Muscle layer of colon (tissue), 2 donors: ENCODE measurements around the gene BICDL2.

ENCODE experiments used
- H3K27ac ChIP-seq: one replicate; pipeline ENCODE4 v1.7.0; 2013; ENCODE audit warnings: low read depth, mild to moderate bottlenecking, low read length, moderate library complexity
- H3K27me3 ChIP-seq, 2 donors: one replicate each; pipeline ENCODE4 v1.7.0; 2013; ENCODE audit warnings: low read length in 2 of 2, mild to moderate bottlenecking in 2 of 2; ENCODE audit not compliant: insufficient read depth in 2 of 2, control insufficient read depth in 1 of 2
- H3K36me3 ChIP-seq: one replicate; pipeline ENCODE4 v1.7.0; 2013; ENCODE audit warnings: mild to moderate bottlenecking, low read length; ENCODE audit not compliant: insufficient read depth
- H3K4me1 ChIP-seq: one replicate; pipeline ENCODE4 v1.7.0; 2013; ENCODE audit warnings: mild to moderate bottlenecking, low read length; ENCODE audit not compliant: insufficient read depth
- H3K4me3 ChIP-seq, 2 donors: one replicate each; pipeline ENCODE4 v1.7.0; 2013; ENCODE audit warnings: low read length in 2 of 2, low read depth in 1 of 2, mild to moderate bottlenecking in 1 of 2, moderate library complexity in 1 of 2
- H3K9ac ChIP-seq: one replicate; pipeline ENCODE4 v1.7.0; 2013; ENCODE audit warnings: low read length
- H3K9me3 ChIP-seq: one replicate; pipeline ENCODE4 v1.7.0; 2013; ENCODE audit warnings: mild to moderate bottlenecking, low read length
- donor health status: abdominal sarcoma.
- donor health status: Adenocarcinoma of cecum.

BICDL2 gene

GRCh38 chr16:3020247-3020603 is 16.5 kb downstream of the BICDL2 start, which contains the start of gene TNFRSF12A:
TNFRSF12A (plus strand) TSS chr16:3020368; CDS start chr16:3020398, 30 bp downstream.
- Histone ChIP-seq H3K4me1 (peaks cover 24% of the 10 kb centered on the region), H3K9ac (peak within 1 kb of the TSS; percentile 92)

GRCh38 chr16:3019594-3020246 is 17.0 kb downstream of the BICDL2 start:
- Histone ChIP-seq H3K4me3 (peak overlapping the region; percentile 50 to 84), H3K9ac (no peak overlapping the region), H3K27me3 (peaks cover 7 to 22% of the 10 kb centered on the region in 2 donors), H3K36me3 (no peaks in the 10 kb centered on the region), H3K27ac (no peak overlapping the region), H3K4me1 (peaks cover 24% of the 10 kb centered on the region), H3K9me3 (no peaks in the 10 kb centered on the region)

More at GRCh38 chr16:3020247-3020603, 16.5 kb downstream of the BICDL2 start, which contains the start of gene TNFRSF12A:
- no peaks in the 10 kb centered on the region for H3K36me3 ChIP-seq
- peaks cover 7 to 22% of the 10 kb centered on the region in 2 donors for H3K27me3 ChIP-seq
- H3K27ac ChIP-seq: peak within 1 kb of the TSS; percentile 92
- peak within 1 kb of the TSS; percentile 68 to 84 for H3K4me3 ChIP-seq
- no peaks in the 10 kb centered on the region for H3K9me3 ChIP-seq

DNA sequence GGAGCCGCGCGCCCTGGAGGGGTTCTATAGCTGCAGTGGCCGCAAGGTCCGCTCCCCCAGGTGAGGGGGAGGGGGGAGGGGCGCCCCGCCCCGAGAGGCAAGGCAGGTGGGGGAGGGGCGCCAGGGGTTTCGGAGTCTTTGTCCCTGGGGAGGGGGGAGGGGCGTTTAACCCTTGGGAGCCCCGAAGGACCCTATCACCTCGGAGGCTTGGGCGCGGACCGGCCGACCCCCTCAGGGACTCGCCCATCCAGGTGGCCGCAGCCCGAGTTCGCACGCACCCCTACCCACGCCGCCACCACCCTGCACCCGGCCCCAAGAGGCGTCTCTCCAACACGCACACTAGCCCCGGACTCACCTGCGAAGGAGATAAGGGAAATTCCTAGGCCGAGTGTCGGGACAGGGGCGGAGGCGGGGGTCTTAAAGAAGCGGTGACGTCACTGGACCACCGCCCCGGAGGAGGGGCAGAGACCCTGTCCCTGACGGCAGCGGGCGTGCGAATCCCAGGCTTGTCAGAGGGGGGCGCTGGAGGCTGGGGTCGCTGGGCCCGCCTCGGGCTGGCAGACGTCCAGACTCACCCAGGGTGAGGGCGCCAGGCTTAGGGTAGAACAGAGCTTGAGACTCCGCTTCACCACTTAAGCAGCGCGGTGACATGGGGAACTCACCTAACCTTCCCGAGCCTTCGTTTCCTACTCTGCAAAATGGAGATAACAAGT is 18.8 kb downstream of the BICDL2 start, which contains the start of gene CLDN6:
Gene CLDN6, minus strand, starts transcription at position 390 of the 713 bp plus-strand sequence. CDS start 2,162 bp downstream, outside the sequence.
- H3K9ac ChIP-seq: no peak within 1 kb of the TSS
- no peak within 1 kb of the TSS for H3K27ac ChIP-seq
- no peaks in the 10 kb centered on the region for H3K9me3 ChIP-seq
- peaks cover 16% of the 10 kb centered on the region for H3K4me1 ChIP-seq
- H3K27me3 ChIP-seq: peaks cover 7 to 36% of the 10 kb centered on the region in 2 donors
- no peaks in the 10 kb centered on the region for H3K36me3 ChIP-seq
- H3K4me3 ChIP-seq: no peak within 1 kb of the TSS

- no peaks in the 10 kb centered on the region for H3K9me3 ChIP-seq
- peaks cover 7 to 42% of the 10 kb centered on the region in 2 donors for H3K27me3 ChIP-seq
- H3K4me3 ChIP-seq: no peak overlapping the region
- no peaks in the 10 kb centered on the region for H3K36me3 ChIP-seq
- no peak overlapping the region for H3K9ac ChIP-seq
- H3K27ac ChIP-seq: no peak overlapping the region
- peaks cover 10% of the 10 kb centered on the region for H3K4me1 ChIP-seq
These were observed 19.4 kb downstream of the BICDL2 start for GRCh38 chr16:3017344-3017743.

DNA sequence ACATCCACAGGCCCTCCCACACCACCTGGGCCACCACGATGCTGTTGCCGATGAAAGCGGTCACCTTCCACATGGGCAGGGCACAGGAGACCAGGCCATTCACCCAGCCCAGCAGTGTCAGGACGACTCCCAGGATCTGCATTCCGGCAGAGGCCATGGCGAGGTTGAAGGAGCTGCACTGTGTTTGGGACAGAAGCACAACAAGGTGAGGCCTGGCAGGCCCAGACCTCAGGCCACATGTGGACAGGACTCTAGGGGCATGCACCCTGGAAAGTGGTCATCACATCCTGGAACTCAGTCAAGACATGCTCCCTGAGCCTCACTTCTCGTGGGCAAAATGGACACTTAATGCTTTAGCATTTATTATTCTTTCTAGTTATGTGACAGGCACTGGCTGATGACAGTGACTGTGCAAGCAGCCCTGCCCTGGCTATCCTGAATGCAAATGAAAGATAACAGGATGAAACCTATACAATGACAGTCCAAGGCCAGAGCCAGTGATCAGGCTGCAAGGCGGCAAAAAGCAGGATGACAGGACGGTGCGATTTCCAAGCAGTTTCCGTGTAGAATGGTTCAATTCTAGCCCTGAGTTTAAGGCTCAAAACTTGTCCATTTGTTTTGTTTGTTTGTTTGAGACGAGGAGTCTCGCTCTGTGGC is 20.8 kb downstream of the BICDL2 start:
- peaks cover 12 to 54% of the 10 kb centered on the region in 2 donors for H3K27me3 ChIP-seq

GRCh38 chr16:3014971-3015370 is 21.8 kb downstream of the BICDL2 start:
- Histone ChIP-seq H3K27ac (no peak overlapping the region), H3K4me3 (no peak overlapping the region), H3K4me1 (no peaks in the 10 kb centered on the region), H3K9ac (no peak overlapping the region), H3K27me3 (peaks cover 12 to 57% of the 10 kb centered on the region in 2 donors), H3K9me3 (no peaks in the 10 kb centered on the region), H3K36me3 (no peaks in the 10 kb centered on the region)

More for the DNA sequence above, 20.8 kb downstream of the BICDL2 start:
- Histone ChIP-seq H3K27ac (no peak overlapping the region), H3K36me3 (no peaks in the 10 kb centered on the region), H3K4me3 (no peak overlapping the region), H3K4me1 (no peaks in the 10 kb centered on the region), H3K9me3 (no peaks in the 10 kb centered on the region), H3K9ac (no peak overlapping the region)

DNA sequence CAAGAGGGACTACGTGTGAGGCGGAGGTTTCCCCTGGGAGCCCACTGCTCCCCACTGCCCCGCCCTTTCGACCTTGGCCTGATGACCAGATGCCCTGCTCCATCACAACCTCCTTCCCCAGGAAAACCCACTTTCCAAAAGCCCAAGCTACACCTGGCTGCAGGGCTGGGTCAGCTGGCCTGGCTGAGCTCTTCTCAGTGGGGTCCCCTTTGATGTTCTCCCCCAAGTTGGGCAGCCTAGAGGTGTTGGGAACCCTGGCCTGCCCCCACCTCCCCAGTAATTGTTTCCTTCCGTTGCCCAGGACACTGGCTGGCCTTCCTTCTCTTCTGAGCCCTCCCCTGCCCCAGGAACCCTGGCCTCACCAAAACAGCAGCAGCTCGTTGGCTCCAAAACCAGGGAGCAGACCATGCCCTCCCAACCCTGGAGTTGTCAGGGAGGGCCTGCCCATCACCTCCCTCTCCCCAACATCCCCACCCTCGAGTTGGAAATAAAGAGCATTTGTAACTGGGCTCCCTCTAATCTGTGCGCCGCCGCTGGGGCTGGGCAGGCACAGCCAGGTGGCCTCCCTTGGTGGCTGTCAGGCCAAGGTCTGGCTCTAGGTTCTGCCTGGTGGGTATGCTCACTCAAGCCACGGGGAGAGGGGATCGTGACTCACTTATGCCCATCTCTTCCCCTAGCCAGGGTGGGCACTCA is 22.6 kb downstream of the BICDL2 start:
- Histone ChIP-seq H3K9ac (no peak overlapping the region), H3K36me3 (no peaks in the 10 kb centered on the region), H3K4me3 (no peak overlapping the region), H3K27me3 (peaks cover 12 to 64% of the 10 kb centered on the region in 2 donors), H3K4me1 (no peaks in the 10 kb centered on the region), H3K27ac (no peak overlapping the region), H3K9me3 (no peaks in the 10 kb centered on the region)

GRCh38 chr16:3013491-3013951 is 23.2 kb downstream of the BICDL2 start:
- Histone ChIP-seq H3K4me1 (no peaks in the 10 kb centered on the region), H3K27ac (no peak overlapping the region), H3K36me3 (no peaks in the 10 kb centered on the region), H3K9me3 (no peaks in the 10 kb centered on the region), H3K27me3 (peaks cover 14 to 65% of the 10 kb centered on the region in 2 donors), H3K4me3 (no peak overlapping the region), H3K9ac (no peak overlapping the region)

DNA sequence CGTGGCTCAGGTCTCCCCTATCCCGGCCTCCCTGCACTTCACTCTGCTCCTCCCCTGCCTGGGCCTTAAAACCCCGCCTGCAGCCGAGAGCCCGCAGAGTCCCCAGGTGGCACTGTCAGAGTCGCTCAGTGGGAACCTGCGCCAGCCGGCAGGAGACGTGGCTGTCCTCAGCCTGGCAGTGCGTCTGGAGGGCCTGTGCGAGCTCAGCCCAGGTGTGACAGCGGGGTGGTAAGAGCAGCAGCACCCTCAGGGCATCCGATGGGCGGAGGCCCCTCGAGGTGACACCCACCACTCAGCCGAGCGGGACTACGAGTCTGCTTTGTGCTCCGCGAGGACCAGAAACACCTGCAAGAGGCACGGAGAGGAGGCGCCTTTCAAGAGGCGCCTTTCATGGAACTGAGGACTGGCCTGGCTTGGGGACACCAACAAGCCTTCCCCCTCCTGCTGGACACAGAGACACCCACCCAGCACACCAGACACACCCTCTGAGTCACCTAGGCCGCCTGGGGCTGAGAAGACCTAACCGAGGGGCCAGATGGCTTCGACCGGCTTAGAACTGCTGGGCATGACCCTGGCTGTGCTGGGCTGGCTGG is 23.8 kb downstream of the BICDL2 start, which contains the start of gene CLDN9:
Gene CLDN9, plus strand, starts transcription at position 96 of the 593 bp plus-strand sequence. Its CDS starts 440 bp downstream, at position 536.
- H3K27ac ChIP-seq: no peak within 1 kb of the TSS
- H3K9ac ChIP-seq: no peak within 1 kb of the TSS
- no peaks in the 10 kb centered on the region for H3K4me1 ChIP-seq
- no peak within 1 kb of the TSS for H3K4me3 ChIP-seq
- no peaks in the 10 kb centered on the region for H3K9me3 ChIP-seq
- H3K27me3 ChIP-seq: peaks cover 13 to 65% of the 10 kb centered on the region in 2 donors
- no peaks in the 10 kb centered on the region for H3K36me3 ChIP-seq

DNA sequence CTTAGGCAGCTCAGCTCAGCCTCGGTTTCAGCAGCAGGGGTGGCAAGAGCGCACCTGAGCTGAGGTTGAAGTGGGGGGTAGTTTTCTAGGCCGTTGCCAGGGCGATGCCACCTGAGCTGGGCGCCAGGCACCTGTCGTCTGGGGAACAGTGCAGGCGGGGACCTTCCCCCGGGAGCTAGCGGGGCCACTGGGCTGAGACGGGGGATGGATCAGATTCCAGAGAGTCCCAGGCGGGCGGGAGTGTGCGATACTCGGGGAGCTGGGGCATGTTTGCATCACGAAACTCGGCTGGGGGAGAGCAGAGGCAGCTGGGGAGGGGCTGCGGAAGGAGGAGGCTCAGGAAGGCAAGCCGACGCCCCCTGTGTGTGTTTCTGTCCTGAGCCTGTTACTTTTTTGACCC is 24.5 kb downstream of the BICDL2 start:
- Histone ChIP-seq H3K4me1 (no peaks in the 10 kb centered on the region), H3K9ac (no peak overlapping the region), H3K27me3 (peaks cover 17 to 65% of the 10 kb centered on the region in 2 donors), H3K4me3 (no peak overlapping the region), H3K36me3 (no peaks in the 10 kb centered on the region), H3K9me3 (no peaks in the 10 kb centered on the region), H3K27ac (no peak overlapping the region)
